HFFc6 (cell line): ENCODE data around the gene LARGE1. TPM values are rescaled to one million over a fixed set of nuclear protein-coding genes. Genes with fewer than 3 reads are reported as not detected.

Source experiments
- DNase-seq: peaks from one replicate; pipeline ENCODE4 v3.0.0-alpha.2; 2018
- H3K27ac Mint-ChIP-seq: 2 replicates; pipeline ENCODE4 v1.8.0; 2020; ENCODE audit warnings: mild to moderate bottlenecking, mixed read lengths
- H3K27me3 Mint-ChIP-seq: 2 replicates; pipeline ENCODE4 v1.8.0; 2021; ENCODE audit warnings: mild to moderate bottlenecking, moderate library complexity, mixed read lengths; ENCODE audit not compliant: insufficient read depth
- H3K36me3 Mint-ChIP-seq: 2 replicates; pipeline ENCODE4 v1.8.0; 2021; ENCODE audit warnings: low read depth, mixed read lengths
- H3K4me1 Mint-ChIP-seq: 2 replicates; pipeline ENCODE4 v1.8.0; 2020; ENCODE audit warnings: low read depth, mixed read lengths
- H3K4me3 Mint-ChIP-seq: 2 replicates; pipeline ENCODE4 v1.8.0; 2020; ENCODE audit warnings: mild to moderate bottlenecking, moderate library complexity, mixed read lengths
- H3K9me3 Mint-ChIP-seq: 2 replicates; pipeline ENCODE4 v1.8.0; 2020; ENCODE audit warnings: mild to moderate bottlenecking, mixed read lengths
- CTCF ChIP-seq: fragments of 200-600 bp; sonication (generic); IDR thresholded peaks from 2 replicates; pipeline ENCODE4 v1.5.0; 2021; ENCODE audit warnings: antibody characterized with exemption, mild to moderate bottlenecking
- total RNA-seq, 6 experiments: library from RNA; stranded (reverse); fragmentation: NEBNext Ultra II Directional; extraction: Animal tissue kit (Norgen Biotek cat#: 25700); gene quantifications; 2 replicates in 1 of 6; 3 replicates in 5 of 6; pipeline ENCODE4 v1.2.3, GENCODE V29; 2021

Gene LARGE1
- total RNA-seq, 6 experiments from 2014 or later = 4.9 to 7.3 (median 6.5) TPM

- DNase-seq = no peak
- H3K36me3 Mint-ChIP-seq = no peaks in the 10 kb centered on the region
- no peak overlapping the region for H3K27ac Mint-ChIP-seq
- H3K4me3 Mint-ChIP-seq = no peak overlapping the region
- TF ChIP-seq CTCF = no peak
- peaks cover 44% of the 10 kb centered on the region for H3K9me3 Mint-ChIP-seq
- no peaks in the 10 kb centered on the region for H3K27me3 Mint-ChIP-seq
- H3K4me1 Mint-ChIP-seq = no peaks in the 10 kb centered on the region
Measured at GRCh38 chr22:33952776-33953175, 32.5 kb upstream of the LARGE1 start.

GRCh38 chr22:33940741-33941140 lies 20.5 kb upstream of the LARGE1 start:
- TF ChIP-seq CTCF = no peak
- peaks cover 5% of the 10 kb centered on the region; the same call in 1 of the 2 replicates for H3K36me3 Mint-ChIP-seq
- H3K27me3 Mint-ChIP-seq = no peaks in the 10 kb centered on the region
- no peak overlapping the region for H3K4me3 Mint-ChIP-seq
- no peaks in the 10 kb centered on the region for H3K4me1 Mint-ChIP-seq
- H3K27ac Mint-ChIP-seq = no peak overlapping the region
- peaks cover 34% of the 10 kb centered on the region for H3K9me3 Mint-ChIP-seq
- no peak for DNase-seq

- H3K27ac Mint-ChIP-seq = no peak overlapping the region
- H3K4me1 Mint-ChIP-seq = no peaks in the 10 kb centered on the region
- H3K27me3 Mint-ChIP-seq = peaks cover 2% of the 10 kb centered on the region
- no peaks in the 10 kb centered on the region; the same call in 1 of the 2 replicates for H3K36me3 Mint-ChIP-seq
- peaks cover 4% of the 10 kb centered on the region for H3K9me3 Mint-ChIP-seq
- no peak overlapping the region for H3K4me3 Mint-ChIP-seq
- DNase-seq = no peak
- no peak for TF ChIP-seq CTCF
Measured at GRCh38 chr22:33932997-33933396, 12.7 kb upstream of the LARGE1 start.

GRCh38 chr22:33931406-33931805 lies 11.1 kb upstream of the LARGE1 start:
- Mint-ChIP-seq H3K4me3 (no peak overlapping the region), H3K9me3 (peaks cover 4% of the 10 kb centered on the region), H3K27me3 (peaks cover 2% of the 10 kb centered on the region), H3K4me1 (no peaks in the 10 kb centered on the region), H3K36me3 (no peaks in the 10 kb centered on the region; the same call in 1 of the 2 replicates), H3K27ac (no peak overlapping the region)
- no peak for TF ChIP-seq CTCF
- no peak for DNase-seq

DNA sequence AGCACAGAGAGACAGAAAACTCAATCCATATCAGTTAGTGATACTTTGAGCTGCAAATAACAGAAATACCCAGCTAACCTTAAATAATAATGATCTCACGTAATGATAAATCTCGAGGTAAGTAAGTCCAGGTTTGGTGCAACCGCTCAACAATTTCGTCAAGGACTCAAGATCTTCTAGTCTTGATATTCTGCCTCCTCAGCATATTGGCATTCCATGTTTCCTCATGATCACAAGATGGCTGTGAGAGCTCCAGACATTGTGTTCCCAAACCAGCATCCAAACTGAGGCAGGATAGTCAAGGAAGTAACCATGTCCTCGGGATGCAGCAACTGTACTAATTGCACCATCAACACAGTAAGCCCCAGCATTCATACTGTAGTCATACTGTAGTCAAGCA lies 7.5 kb upstream of the LARGE1 start:
- no peak overlapping the region for H3K4me3 Mint-ChIP-seq
- peaks cover 2% of the 10 kb centered on the region; the same call in 1 of the 2 replicates for H3K27me3 Mint-ChIP-seq
- H3K36me3 Mint-ChIP-seq = no peaks in the 10 kb centered on the region

More for the DNA sequence above, 7.5 kb upstream of the LARGE1 start:
- no peak overlapping the region for H3K27ac Mint-ChIP-seq
- no peak for TF ChIP-seq CTCF
- peaks cover 11% of the 10 kb centered on the region for H3K4me1 Mint-ChIP-seq
- no peak for DNase-seq
- H3K9me3 Mint-ChIP-seq = no peaks in the 10 kb centered on the region; the same call in 1 of the 2 replicates
